Testis (tissue), 3 donors: ENCODE results near the gene TMEM51. TPM values are rescaled to one million over a fixed set of nuclear protein-coding genes. Genes with fewer than 3 reads are reported as not detected.

Experiments
- DNase-seq: peaks from one replicate; pipeline ENCODE4 v3.0.0-alpha.2; 2019
- H3K27ac ChIP-seq, 2 donors: fragments of 200-600 bp; sonication (generic); one replicate each; pipeline ENCODE4 v1.5.1; 2019
- H3K27me3 ChIP-seq: fragments of 200-600 bp; sonication (generic); one replicate; pipeline ENCODE4 v1.5.1; 2019
- H3K36me3 ChIP-seq: fragments of 200-600 bp; sonication (generic); one replicate; pipeline ENCODE4 v1.5.1; 2017; ENCODE audit warnings: low read depth; ENCODE audit errors: missing control alignments
- H3K4me1 ChIP-seq: fragments of 200-600 bp; sonication (generic); one replicate; pipeline ENCODE4 v1.5.1; 2019
- H3K4me3 ChIP-seq, 2 donors: fragments of 200-600 bp; sonication (generic); one replicate each; pipeline ENCODE4 v1.5.1; 2017 to 2019
- H3K9me3 ChIP-seq: fragments of 200-600 bp; sonication (generic); one replicate; pipeline ENCODE4 v1.5.1; 2017
- CTCF ChIP-seq, 3 experiments: fragments of 450-650 bp in 2 of 3; fragments of 200-600 bp in 1 of 3; sonication (generic) in 1 of 3; IDR thresholded peaks; one replicate each; pipeline ENCODE4 v1.5.1; 2016 to 2019; ENCODE audit warnings: antibody characterized with exemption in 3 of 3, mild to moderate bottlenecking in 2 of 3, moderate library complexity in 1 of 3
- POLR2A ChIP-seq: fragments of 450-650 bp; IDR thresholded peaks from one replicate; pipeline ENCODE4 v1.6.1; 2017; ENCODE audit warnings: antibody characterized with exemption, mild to moderate bottlenecking, moderate library complexity
- WGBS, 2 donors: methylation state at CpG; one replicate each; pipeline ENCODE4 v1.1.5; 2018; 5-methylcytosine and 5-hydroxymethylcytosine counted together
- intact Hi-C: fragments of 100-400 bp; cut with DNase I; formaldehyde crosslinking; loops from one replicate; pipeline ENCODE4 v1.15.1; 2023; ENCODE audit warnings: low total_unique reads
- polyA plus RNA-seq: library from polyadenylated mRNA; stranded (reverse); fragments of 350-450 nt; fragmentation: Illumina TruSeq; extraction: RNeasy Lipid Tissue Mini Kit (QIAGEN cat#74804); gene quantifications from one replicate; pipeline ENCODE4 v1.2.3, GENCODE V29; 2014; ENCODE audit warnings: low read depth, low replicate concordance; ENCODE audit not compliant: insufficient read depth
- total RNA-seq, 2 donors: library from RNA; depleted of rRNA; stranded (reverse); fragments of >200 nt; gene quantifications; one replicate each; pipeline ENCODE4 v1.2.3, GENCODE V29; 2016

The TMEM51 gene
- total and polyA plus RNA-seq, 3 donors from 2014 or later = 5.3 to 7.9 (median 5.3) TPM

GRCh38 chr1:15159166-15159555, 5.6 kb downstream of the TMEM51 start:
- 60 to 61% methylated on average over 7 of the region's 7 CpGs for WGBS, 2 donors
- intact Hi-C loops = loop anchor here (10.0 kb wide), 1 partner anchor 116 kb away; no protein-coding TSS in a partner anchor
- no peaks in the 10 kb centered on the region for H3K36me3 ChIP-seq
- H3K4me1 ChIP-seq = peaks cover 14% of the 10 kb centered on the region
- H3K9me3 ChIP-seq = no peaks in the 10 kb centered on the region
- no peak overlapping the region for H3K27ac ChIP-seq
- TF ChIP-seq POLR2A (no peak), CTCF (IDR thresholded peaks at IDR 0.05) (no peak)
- H3K27me3 ChIP-seq = no peaks in the 10 kb centered on the region
- DNase-seq = no peak
- no peak overlapping the region for H3K4me3 ChIP-seq

GRCh38 chr1:15160626-15161025, 7.1 kb downstream of the TMEM51 start:
- no peak for DNase-seq
- WGBS, 2 donors = 46 to 65% methylated on average over 8 of the region's 8 CpGs
- Histone ChIP-seq H3K27ac (no peak overlapping the region), H3K4me1 (peaks cover 7% of the 10 kb centered on the region), H3K27me3 (no peaks in the 10 kb centered on the region), H3K9me3 (no peaks in the 10 kb centered on the region), H3K36me3 (no peaks in the 10 kb centered on the region), H3K4me3 (no peak overlapping the region)
- TF ChIP-seq POLR2A = no peak
- TF ChIP-seq CTCF (IDR thresholded peaks at IDR 0.05) = no peak
- intact Hi-C loops = no loop called here

GRCh38 chr1:15167386-15167785, 13.8 kb downstream of the TMEM51 start:
- Histone ChIP-seq H3K27ac (no peak overlapping the region), H3K27me3 (no peaks in the 10 kb centered on the region), H3K36me3 (no peaks in the 10 kb centered on the region), H3K9me3 (no peaks in the 10 kb centered on the region), H3K4me3 (no peak overlapping the region), H3K4me1 (peaks cover 6% of the 10 kb centered on the region)
- WGBS, 2 donors = 55 to 56% methylated on average over 3 of the region's 3 CpGs
- intact Hi-C loops = no loop called here
- TF ChIP-seq POLR2A (no peak), CTCF (IDR thresholded peaks at IDR 0.05) (no peak)
- DNase-seq = no peak

GRCh38 chr1:15168479-15168878, 14.9 kb downstream of the TMEM51 start:
- no peak overlapping the region for H3K4me3 ChIP-seq
- H3K9me3 ChIP-seq = no peaks in the 10 kb centered on the region
- WGBS, 2 donors = 41 to 49% methylated on average over 5 of the region's 5 CpGs
- TF ChIP-seq CTCF (IDR thresholded peaks at IDR 0.05) (no peak), POLR2A (no peak)
- no peak overlapping the region for H3K27ac ChIP-seq
- intact Hi-C loops = no loop called here
- H3K4me1 ChIP-seq = peaks cover 6% of the 10 kb centered on the region
- no peaks in the 10 kb centered on the region for H3K27me3 ChIP-seq
- no peak for DNase-seq
- H3K36me3 ChIP-seq = no peaks in the 10 kb centered on the region

GRCh38 chr1:15170071-15170470, 16.5 kb downstream of the TMEM51 start:
- no peak for TF ChIP-seq CTCF (IDR thresholded peaks at IDR 0.05)
- TF ChIP-seq POLR2A = no peak
- Histone ChIP-seq H3K27me3 (no peaks in the 10 kb centered on the region), H3K27ac (no peak overlapping the region), H3K9me3 (no peaks in the 10 kb centered on the region), H3K4me1 (peaks cover 6% of the 10 kb centered on the region), H3K4me3 (no peak overlapping the region), H3K36me3 (no peaks in the 10 kb centered on the region)
- no peak for DNase-seq
- intact Hi-C loops = no loop called here
- 61 to 79% methylated on average over 7 of the region's 7 CpGs for WGBS, 2 donors
